GM13976 (cell line): ENCODE results near the gene ARHGAP26.

ENCODE experiments used
- DNase-seq: peaks from one replicate; pipeline ENCODE4 v3.0.0; 2012; ENCODE audit warnings: low spot score
- CTCF ChIP-seq: IDR thresholded peaks from 2 replicates; pipeline ENCODE4 v1.5.1; 2012; ENCODE audit warnings: borderline replicate concordance, mild to moderate bottlenecking; ENCODE audit not compliant: insufficient read depth; ENCODE audit errors: extremely low read depth, missing control alignments, control extremely low read depth
- in situ Hi-C: fragments of 300-500 bp; cut with MboI; formaldehyde crosslinking; loops from one replicate; pipeline ENCODE4 v1.12.0; 2022; ENCODE audit warnings: low sequenced_read_pairs, mixed read lengths, inconsistent platforms; ENCODE audit not compliant: unreplicated experiment

ARHGAP26 gene

GRCh38 chr5:143029293-143029692 is 259.1 kb downstream of the ARHGAP26 start:
- TF ChIP-seq CTCF = no peak
- no peak for DNase-seq
- in situ Hi-C loops = loop anchor here (10.0 kb wide), 1 partner anchor 156 kb away; no protein-coding TSS in a partner anchor

DNA sequence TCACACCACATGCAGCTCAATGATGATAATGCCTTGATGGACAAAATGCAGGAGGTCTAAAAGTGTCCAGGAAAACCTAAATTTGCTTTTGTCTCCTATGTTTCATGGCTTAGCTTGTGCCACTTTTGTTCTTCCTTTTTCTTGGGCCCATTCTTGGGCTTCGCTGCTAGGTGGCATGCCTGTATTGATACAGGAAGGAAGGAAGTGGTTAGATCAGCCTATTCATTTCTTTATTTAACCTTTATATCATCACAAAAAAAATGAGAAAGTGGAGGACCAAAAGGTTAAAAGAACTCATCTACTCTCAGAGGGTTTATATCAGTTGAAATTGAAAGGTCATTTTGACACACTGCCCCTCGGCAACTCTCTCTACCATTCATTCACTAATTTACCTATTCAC is 260.2 kb downstream of the ARHGAP26 start:
- in situ Hi-C loops = no loop called here
- no peak for DNase-seq
- no peak for TF ChIP-seq CTCF

GRCh38 chr5:143031781-143032580 is 261.8 kb downstream of the ARHGAP26 start:
- in situ Hi-C loops = no loop called here
- DNase-seq = no peak
- no peak for TF ChIP-seq CTCF

- no peak for TF ChIP-seq CTCF
- in situ Hi-C loops = no loop called here
- no peak for DNase-seq
These were observed 262.3 kb downstream of the ARHGAP26 start for GRCh38 chr5:143032581-143032836.

DNA sequence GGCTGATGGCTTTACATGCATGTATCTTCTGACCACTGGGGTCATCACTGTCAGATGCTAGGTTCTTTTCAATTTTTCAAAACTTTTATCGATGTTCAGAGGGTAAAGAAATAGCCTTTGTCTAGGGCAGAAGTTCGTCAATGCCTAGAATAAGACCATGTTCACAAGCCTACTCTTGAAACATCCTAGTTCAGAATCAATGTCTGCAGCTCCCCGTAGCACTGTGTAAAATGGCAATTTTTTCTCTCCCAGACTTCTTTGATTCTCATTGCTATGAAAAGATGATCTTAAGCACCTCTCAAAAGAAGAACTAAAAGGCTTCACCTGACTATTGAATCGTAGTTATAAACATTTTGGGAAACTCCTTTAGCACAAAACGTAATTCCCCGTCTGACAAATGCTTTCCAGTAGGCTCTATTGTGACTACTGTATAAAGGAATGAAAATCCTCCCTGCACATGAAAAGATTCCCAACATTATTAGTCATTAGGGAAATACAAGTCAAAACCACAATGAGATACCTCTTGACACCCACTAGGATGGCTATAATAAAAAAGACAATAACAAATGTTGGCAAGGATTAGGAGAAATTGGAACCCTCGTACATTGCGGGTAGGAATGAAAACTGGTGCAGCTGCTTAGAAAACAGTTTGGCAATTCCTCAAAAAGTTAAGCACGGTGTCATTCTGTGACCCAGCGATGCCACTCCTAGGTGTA is 263.5 kb downstream of the ARHGAP26 start:
- in situ Hi-C loops = no loop called here
- no peak for TF ChIP-seq CTCF
- no peak for DNase-seq

DNA sequence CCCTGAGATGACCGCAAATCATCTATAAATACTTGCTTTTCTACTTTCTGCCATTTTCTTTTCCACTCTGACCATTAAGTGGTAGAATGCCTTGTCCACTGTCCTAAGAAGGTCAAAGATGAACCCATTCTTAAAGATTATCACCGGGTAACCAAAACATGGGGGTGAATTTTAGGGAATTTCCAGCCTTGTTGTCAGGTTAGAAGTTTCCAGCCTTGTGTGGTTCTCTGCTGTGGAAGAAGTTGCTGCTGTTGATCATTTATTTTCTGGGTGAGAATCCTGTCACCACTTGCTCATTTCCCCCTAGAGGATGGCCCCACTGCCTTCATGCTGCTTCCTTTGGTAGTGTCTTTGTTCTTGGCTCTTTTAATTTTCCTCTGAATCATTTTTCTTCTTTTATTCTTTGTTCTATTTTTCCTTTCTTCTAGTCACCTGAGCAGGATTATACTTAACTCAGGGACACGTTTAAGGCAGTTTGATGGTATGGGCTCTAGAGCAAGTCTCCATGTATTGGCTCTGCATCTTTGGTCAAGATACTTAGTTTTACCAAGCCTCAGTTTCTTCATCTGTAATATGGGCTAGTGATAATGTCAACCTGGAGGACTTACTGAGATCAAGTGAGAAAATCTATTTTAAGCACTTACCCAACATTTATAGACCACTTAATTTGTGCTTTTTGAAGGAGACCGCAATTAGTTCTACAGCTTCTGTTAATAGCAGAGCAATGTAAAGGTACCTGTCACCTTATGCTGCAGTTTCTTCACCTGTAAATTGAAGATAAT is 266.2 kb downstream of the ARHGAP26 start:
- DNase-seq = peak; percentile 27
- no peak for TF ChIP-seq CTCF
- in situ Hi-C loops = no loop called here
